ENCODE measurements around the gene ACSL3. TPM values are rescaled to one million over a fixed set of nuclear protein-coding genes. Genes with fewer than 3 reads are reported as not detected.

Gene ACSL3
- total and polyA plus RNA-seq, 2 donors (not counting 1 experiment from before 2014, with no cell fraction given) = 6.7 to 46.0 TPM

DNA sequence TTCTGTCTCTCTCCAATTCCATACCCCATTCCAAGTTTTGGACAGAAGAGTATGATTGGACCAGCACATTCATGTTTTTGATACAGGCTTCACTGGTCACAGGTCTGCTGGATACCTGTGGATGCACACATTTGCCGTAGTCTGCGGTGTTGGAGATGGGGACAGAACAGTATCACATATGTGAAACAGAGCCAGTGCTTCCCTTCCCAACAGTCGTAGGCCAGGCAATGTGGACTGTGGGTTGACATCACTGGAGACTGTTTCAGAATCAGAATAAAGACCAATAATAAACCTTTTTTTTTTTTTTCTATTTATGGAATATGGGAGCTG, 18.7 kb downstream of the ACSL3 start:
- H3K4me1 ChIP-seq (ENCODE audit: control insufficient read depth in 2 of 2, insufficient read depth in 2 of 2, low read length in 2 of 2) = no peaks in the 10 kb centered on the region
- H3K79me2 ChIP-seq (ENCODE audit: control insufficient read depth, insufficient read depth, low read length) = peaks cover 90% of the 10 kb centered on the region
- H3K36me3 ChIP-seq (replicated peaks in 1 of 2; ENCODE audit: control extremely low read depth in 1 of 2, control insufficient read depth in 1 of 2, extremely low read depth in 1 of 2, insufficient read depth in 2 of 2, low read length in 1 of 2) = no peaks in the 10 kb centered on the region
- H3K4me2 ChIP-seq (replicated peaks; ENCODE audit: low read depth, low read length, poor library complexity, severe bottlenecking) = no peak overlapping the region
- no peak overlapping the region for H3K9ac ChIP-seq (ENCODE audit: low read length)
- no peak for TF ChIP-seq EZH2 (IDR thresholded peaks at IDR 0.05; ENCODE audit: borderline replicate concordance, insufficient read depth, low read depth, low read length, poor library complexity, severe bottlenecking)
- TF ChIP-seq, protein P1, sequence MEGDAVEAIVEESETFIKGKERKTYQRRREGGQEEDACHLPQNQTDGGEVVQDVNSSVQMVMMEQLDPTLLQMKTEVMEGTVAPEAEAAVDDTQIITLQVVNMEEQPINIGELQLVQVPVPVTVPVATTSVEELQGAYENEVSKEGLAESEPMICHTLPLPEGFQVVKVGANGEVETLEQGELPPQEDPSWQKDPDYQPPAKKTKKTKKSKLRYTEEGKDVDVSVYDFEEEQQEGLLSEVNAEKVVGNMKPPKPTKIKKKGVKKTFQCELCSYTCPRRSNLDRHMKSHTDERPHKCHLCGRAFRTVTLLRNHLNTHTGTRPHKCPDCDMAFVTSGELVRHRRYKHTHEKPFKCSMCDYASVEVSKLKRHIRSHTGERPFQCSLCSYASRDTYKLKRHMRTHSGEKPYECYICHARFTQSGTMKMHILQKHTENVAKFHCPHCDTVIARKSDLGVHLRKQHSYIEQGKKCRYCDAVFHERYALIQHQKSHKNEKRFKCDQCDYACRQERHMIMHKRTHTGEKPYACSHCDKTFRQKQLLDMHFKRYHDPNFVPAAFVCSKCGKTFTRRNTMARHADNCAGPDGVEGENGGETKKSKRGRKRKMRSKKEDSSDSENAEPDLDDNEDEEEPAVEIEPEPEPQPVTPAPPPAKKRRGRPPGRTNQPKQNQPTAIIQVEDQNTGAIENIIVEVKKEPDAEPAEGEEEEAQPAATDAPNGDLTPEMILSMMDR (IDR thresholded peaks at IDR 0.05) = no peak
- no peak overlapping the region for H3K27ac ChIP-seq (ENCODE audit: low read length in 2 of 2)
- no peaks in the 10 kb centered on the region for H3K9me3 ChIP-seq (ENCODE audit: control extremely low read depth in 1 of 3, control insufficient read depth in 2 of 3, insufficient read depth in 1 of 3, low read length in 2 of 3)
- Mint-ChIP-seq H3K9me3 (ENCODE audit: insufficient read depth) (no peaks in the 10 kb centered on the region), H3K27me3 (no peaks in the 10 kb centered on the region), H3K4me3 (no peak overlapping the region), H3K4me1 (peaks cover 35% of the 10 kb centered on the region), H3K27ac (no peak overlapping the region)
- H3K27me3 ChIP-seq (replicated peaks in 1 of 4; ENCODE audit: control extremely low read depth in 1 of 4, control insufficient read depth in 3 of 4, insufficient read depth in 4 of 4, low read length in 3 of 4) = no peaks in the 10 kb centered on the region
- WGBS (ENCODE audit: insufficient coverage) = no CpG with 5 or more reads among the region's 3 CpGs
- peaks cover 66% of the 10 kb centered on the region for H4K20me1 ChIP-seq (ENCODE audit: control insufficient read depth, insufficient read depth, low read length, poor library complexity, severe bottlenecking)
- ChIA-PET CTCF (interaction anchor here (0.6 to 1.5 kb wide), 2 partner anchors 16 to 22 kb away, joined by 3 to 4 read pairs; no protein-coding TSS in a partner anchor), POLR2A (no interaction called here)
- DNase-seq (no peak), ATAC-seq (ENCODE audit: low read depth) (no peak)
- H2AFZ ChIP-seq (ENCODE audit: insufficient read depth, low read depth, low read length, poor library complexity, severe bottlenecking) = no peak overlapping the region
- H3K4me3 ChIP-seq (ENCODE audit: control extremely low read depth in 1 of 5, extremely low read depth in 1 of 5, insufficient read depth in 1 of 5, low read depth in 2 of 5, low read length in 4 of 5) = no peak overlapping the region
- intact Hi-C loops (cut with micrococcal nuclease) = no loop called here

DNA sequence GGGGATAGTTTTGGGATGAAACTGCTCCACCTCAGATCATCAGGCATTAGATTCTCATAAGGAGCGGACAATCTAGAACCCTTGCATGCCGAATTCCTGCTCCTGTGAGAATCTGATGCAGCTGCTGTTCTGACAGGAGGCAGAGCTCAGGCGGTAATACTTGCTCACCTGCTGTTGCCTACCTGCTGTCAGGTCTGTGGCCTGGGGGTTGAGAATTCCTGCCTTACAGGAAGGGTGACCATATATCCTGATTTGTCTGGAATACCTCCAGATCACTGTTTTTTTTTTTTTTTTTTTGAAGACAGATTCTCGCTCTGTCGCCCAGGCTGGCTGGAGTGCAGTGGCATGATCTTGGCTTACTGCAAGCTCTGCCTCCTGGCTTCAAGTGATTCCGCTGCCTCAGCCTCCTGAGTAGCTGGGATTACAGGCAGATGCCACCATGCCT, 21.7 kb downstream of the ACSL3 start:
- Histone ChIP-seq H3K4me2 (replicated peaks; ENCODE audit: low read depth, low read length, poor library complexity, severe bottlenecking) (no peak overlapping the region), H3K9me3 (ENCODE audit: control extremely low read depth in 1 of 3, control insufficient read depth in 2 of 3, insufficient read depth in 1 of 3, low read length in 2 of 3) (no peaks in the 10 kb centered on the region), H3K36me3 (replicated peaks in 1 of 2; ENCODE audit: control extremely low read depth in 1 of 2, control insufficient read depth in 1 of 2, extremely low read depth in 1 of 2, insufficient read depth in 2 of 2, low read length in 1 of 2) (peaks cover 0 to 1% of the 10 kb centered on the region in 2 experiments), H3K9ac (ENCODE audit: low read length) (no peak overlapping the region), H3K27me3 (replicated peaks in 1 of 4; ENCODE audit: control extremely low read depth in 1 of 4, control insufficient read depth in 3 of 4, insufficient read depth in 4 of 4, low read length in 3 of 4) (no peaks in the 10 kb centered on the region), H3K27ac (ENCODE audit: low read length in 2 of 2) (no peak overlapping the region), H3K4me3 (ENCODE audit: control extremely low read depth in 1 of 5, extremely low read depth in 1 of 5, insufficient read depth in 1 of 5, low read depth in 2 of 5, low read length in 4 of 5) (no peak overlapping the region), H3K4me1 (ENCODE audit: control insufficient read depth in 2 of 2, insufficient read depth in 2 of 2, low read length in 2 of 2) (no peaks in the 10 kb centered on the region), H4K20me1 (ENCODE audit: control insufficient read depth, insufficient read depth, low read length, poor library complexity, severe bottlenecking) (peaks cover 52% of the 10 kb centered on the region), H2AFZ (ENCODE audit: insufficient read depth, low read depth, low read length, poor library complexity, severe bottlenecking) (no peak overlapping the region), H3K79me2 (ENCODE audit: control insufficient read depth, insufficient read depth, low read length) (peaks cover 79% of the 10 kb centered on the region)
- Mint-ChIP-seq H3K4me3 (no peak overlapping the region), H3K27me3 (no peaks in the 10 kb centered on the region), H3K9me3 (ENCODE audit: insufficient read depth) (no peaks in the 10 kb centered on the region), H3K27ac (no peak overlapping the region), H3K4me1 (peaks cover 26% of the 10 kb centered on the region)
- POLR2A ChIA-PET = no interaction called here
- no peak for TF ChIP-seq EZH2 (IDR thresholded peaks at IDR 0.05; ENCODE audit: borderline replicate concordance, insufficient read depth, low read depth, low read length, poor library complexity, severe bottlenecking)
- WGBS (ENCODE audit: insufficient coverage) = 100% methylated on average over 5 of the region's 6 CpGs
- intact Hi-C loops (cut with micrococcal nuclease) = no loop called here
- CTCF ChIA-PET = interaction anchor here (0.6 kb wide), 1 partner anchor 52 kb away, joined by 3 read pairs; no protein-coding TSS in a partner anchor
- DNase-seq (no peak), ATAC-seq (ENCODE audit: low read depth) (no peak)
